Lower leg skin (tissue), 4 donors: ENCODE measurements around the gene PSMB8. TPM values are rescaled to one million over a fixed set of nuclear protein-coding genes. Genes with fewer than 3 reads are reported as not detected.

Experiments
- DNase-seq, 2 donors: peaks; one replicate each; pipeline ENCODE4 v3.0.0-alpha.2; 2019; ENCODE audit warnings: low spot score in 2 of 2
- H3K4me3 ChIP-seq: fragments of 200-600 bp; sonication (generic); 2 replicates; pipeline ENCODE4 v1.5.1; 2017; ENCODE audit warnings: mild to moderate bottlenecking, low read depth; ENCODE audit not compliant: poor library complexity, severe bottlenecking
- POLR2A ChIP-seq, 2 donors: fragments of 450-650 bp; IDR thresholded peaks; one replicate each; pipeline ENCODE4 v1.6.1; 2016 to 2017; ENCODE audit warnings: antibody characterized with exemption in 2 of 2, mild to moderate bottlenecking in 1 of 2, moderate library complexity in 1 of 2
- WGBS, 2 donors: methylation state at CpG; one replicate each; pipeline ENCODE4 v1.1.5; 2018; 5-methylcytosine and 5-hydroxymethylcytosine counted together
- intact Hi-C: fragments of 100-400 bp; cut with DNase I; formaldehyde crosslinking; loops from one replicate; pipeline ENCODE4 v1.15.0; 2023; ENCODE audit warnings: low total_unique reads
- total RNA-seq, 4 donors: library from RNA; depleted of rRNA; stranded (reverse); fragments of >200 nt; gene quantifications; one replicate each; pipeline ENCODE4 v1.1.0, GENCODE V29; 2016
- TF ChIP-seq, protein P1 (sequence below), 3 donors: fragments of 450-650 bp; IDR thresholded peaks; one replicate each; pipeline ENCODE4 v1.5.1; 2016; ENCODE audit warnings: antibody characterized with exemption in 3 of 3, mild to moderate bottlenecking in 3 of 3, moderate library complexity in 2 of 3

The PSMB8 gene
- total RNA-seq, 4 donors from 2014 or later: 38.9 to 63.9 (median 50.3) TPM

DNA sequence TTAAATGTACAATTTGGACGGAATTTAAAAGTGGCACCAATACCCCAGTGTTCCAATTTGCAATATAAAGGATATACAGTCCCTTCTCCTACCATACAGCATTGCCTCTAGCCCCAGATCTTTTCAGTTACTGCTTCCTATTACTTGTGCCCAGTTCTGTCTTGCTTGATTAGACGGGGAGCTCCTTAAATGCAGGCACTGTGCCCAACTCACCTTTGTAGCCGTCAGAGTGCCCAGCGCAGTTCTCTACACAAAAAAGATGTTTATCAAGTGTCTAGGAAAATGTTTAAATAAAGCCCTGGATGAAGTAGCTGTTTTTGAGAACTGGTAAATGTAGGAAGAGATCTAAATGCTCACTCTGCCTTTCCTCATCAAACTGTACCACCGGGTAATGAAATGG is 12.9 kb downstream of the PSMB8 start:
- no peak overlapping the region for H3K4me3 ChIP-seq
- intact Hi-C loops: no loop called here
- no peak for TF ChIP-seq POLR2A (IDR thresholded peaks at IDR 0.05)
- TF ChIP-seq, protein P1, sequence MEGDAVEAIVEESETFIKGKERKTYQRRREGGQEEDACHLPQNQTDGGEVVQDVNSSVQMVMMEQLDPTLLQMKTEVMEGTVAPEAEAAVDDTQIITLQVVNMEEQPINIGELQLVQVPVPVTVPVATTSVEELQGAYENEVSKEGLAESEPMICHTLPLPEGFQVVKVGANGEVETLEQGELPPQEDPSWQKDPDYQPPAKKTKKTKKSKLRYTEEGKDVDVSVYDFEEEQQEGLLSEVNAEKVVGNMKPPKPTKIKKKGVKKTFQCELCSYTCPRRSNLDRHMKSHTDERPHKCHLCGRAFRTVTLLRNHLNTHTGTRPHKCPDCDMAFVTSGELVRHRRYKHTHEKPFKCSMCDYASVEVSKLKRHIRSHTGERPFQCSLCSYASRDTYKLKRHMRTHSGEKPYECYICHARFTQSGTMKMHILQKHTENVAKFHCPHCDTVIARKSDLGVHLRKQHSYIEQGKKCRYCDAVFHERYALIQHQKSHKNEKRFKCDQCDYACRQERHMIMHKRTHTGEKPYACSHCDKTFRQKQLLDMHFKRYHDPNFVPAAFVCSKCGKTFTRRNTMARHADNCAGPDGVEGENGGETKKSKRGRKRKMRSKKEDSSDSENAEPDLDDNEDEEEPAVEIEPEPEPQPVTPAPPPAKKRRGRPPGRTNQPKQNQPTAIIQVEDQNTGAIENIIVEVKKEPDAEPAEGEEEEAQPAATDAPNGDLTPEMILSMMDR (IDR thresholded peaks at IDR 0.05): no peak
- no peak for DNase-seq
- 91 to 92% methylated on average over 5 of the region's 5 CpGs for WGBS, 2 donors

DNA sequence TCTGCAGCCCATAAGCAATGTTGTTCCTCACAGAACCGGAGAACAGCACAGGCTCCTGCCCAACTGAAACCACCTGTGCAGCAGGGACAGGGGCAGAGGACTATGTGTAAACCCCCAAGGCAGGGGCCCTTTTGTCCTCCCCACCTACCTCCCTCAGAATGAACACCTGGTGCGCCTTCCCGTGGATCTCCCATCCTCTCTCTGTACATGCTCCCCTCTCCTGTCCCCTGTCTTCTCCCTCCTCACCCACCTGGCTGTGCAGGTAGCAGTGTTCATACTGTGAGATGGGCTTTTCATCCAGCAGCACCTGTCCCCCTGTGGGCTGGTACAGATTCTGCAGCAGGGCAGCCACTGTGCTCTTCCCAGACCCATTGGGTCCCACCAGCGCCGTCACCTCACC is 13.8 kb downstream of the PSMB8 start:
- intact Hi-C loops: no loop called here
- WGBS, 2 donors: 92 to 98% methylated on average over 5 of the region's 5 CpGs
- no peak for TF ChIP-seq POLR2A (IDR thresholded peaks at IDR 0.05)
- TF ChIP-seq, protein P1 (IDR thresholded peaks at IDR 0.05): no peak
- no peak overlapping the region for H3K4me3 ChIP-seq
- DNase-seq: no peak

DNA sequence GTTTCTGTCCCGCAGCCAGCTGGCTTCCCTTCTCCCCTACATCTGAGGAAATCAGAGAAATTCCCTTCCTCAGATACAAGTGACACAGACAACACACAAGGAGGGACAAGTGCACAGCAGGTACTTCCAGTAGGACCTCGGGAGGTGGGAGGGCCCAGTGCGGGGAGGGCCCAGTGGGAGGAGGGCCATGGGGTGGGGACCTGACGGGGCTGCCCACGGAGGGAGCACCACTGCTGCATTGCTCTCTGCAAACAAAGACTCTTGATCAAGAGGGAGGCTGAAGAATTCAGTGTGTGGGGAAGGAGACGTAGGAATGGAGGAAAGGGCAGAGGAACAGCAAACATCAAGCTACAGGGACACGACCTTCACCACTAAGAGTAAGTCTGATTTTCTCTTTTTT is 14.4 kb downstream of the PSMB8 start:
- WGBS, 2 donors: 76 to 78% methylated on average over 7 of the region's 7 CpGs
- TF ChIP-seq POLR2A (IDR thresholded peaks at IDR 0.05): no peak
- TF ChIP-seq, protein P1 (IDR thresholded peaks at IDR 0.05): no peak
- no peak for DNase-seq
- intact Hi-C loops: no loop called here
- no peak overlapping the region for H3K4me3 ChIP-seq

DNA sequence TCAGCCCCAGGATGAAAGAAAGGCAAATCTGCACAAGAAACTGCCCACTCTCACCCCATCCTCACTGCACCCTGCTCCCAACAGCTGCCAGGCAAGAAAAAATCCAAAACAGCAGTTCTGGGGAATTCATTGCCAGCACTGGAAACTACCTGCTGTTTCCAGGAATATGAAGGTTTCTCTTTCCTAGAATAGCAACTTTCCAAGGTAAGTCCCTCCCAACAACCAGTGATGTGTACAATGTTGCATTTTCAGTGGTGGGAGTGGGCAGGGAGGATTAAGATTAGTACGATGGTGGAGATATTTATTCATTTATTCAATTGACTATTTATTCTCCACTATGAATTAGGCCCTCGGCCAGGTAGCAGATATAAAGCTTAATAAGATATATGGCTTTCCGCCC is 16.8 kb downstream of the PSMB8 start:
- no peak for TF ChIP-seq POLR2A (IDR thresholded peaks at IDR 0.05)
- TF ChIP-seq, protein P1 (IDR thresholded peaks at IDR 0.05): no peak
- DNase-seq: no peak
- WGBS, 2 donors: 65 to 68% methylated on average over 3 of the region's 3 CpGs
- intact Hi-C loops: no loop called here
- no peak overlapping the region for H3K4me3 ChIP-seq

DNA sequence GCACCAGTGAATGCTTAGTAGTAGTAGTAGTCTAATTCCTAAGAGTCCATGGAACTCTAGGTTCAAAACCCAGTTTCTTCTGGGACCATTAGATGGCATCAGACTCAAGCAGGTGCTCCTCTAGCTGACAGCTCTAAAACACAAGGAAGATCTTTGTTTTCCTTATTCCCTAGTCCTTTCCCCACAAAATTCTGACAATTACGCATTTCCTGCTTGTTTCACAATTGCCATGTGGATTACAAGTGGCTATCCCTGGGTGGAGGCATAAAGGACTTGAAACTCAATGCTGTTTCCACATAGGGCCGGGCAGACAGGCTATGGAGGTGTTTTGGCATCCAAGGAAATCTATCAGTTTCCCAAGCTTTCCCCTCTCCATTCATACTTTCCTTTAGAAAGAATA is 17.9 kb downstream of the PSMB8 start:
- DNase-seq: no peak
- intact Hi-C loops: no loop called here
- no peak overlapping the region for H3K4me3 ChIP-seq
- 53 to 60% methylated on average over 2 of the region's 2 CpGs for WGBS, 2 donors
- TF ChIP-seq, protein P1 (IDR thresholded peaks at IDR 0.05): no peak
- no peak for TF ChIP-seq POLR2A (IDR thresholded peaks at IDR 0.05)

DNA sequence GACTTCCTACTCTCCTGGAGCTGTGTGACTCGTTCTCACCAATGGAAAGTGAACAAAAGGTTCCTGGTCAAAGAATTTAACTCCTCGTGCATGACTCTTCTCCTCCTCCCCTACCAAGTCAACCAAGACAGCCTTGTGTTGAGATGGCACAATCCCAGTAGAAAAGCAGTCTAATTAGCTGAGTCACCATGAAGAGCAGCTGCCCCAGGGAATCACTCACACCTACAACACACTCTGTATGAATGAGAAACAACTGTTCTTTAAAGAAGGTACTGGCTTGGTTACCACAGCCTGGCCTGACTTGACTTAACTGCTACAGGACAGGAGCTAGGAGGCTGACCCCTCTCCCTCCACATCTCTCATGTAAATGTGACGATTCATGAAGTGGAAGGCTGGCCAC is 24.1 kb downstream of the PSMB8 start:
- TF ChIP-seq, protein P1 (IDR thresholded peaks at IDR 0.05): no peak
- no peak for TF ChIP-seq POLR2A (IDR thresholded peaks at IDR 0.05)
- intact Hi-C loops: no loop called here
- no peak for DNase-seq
- WGBS, 2 donors: 38 to 41% methylated on average over 3 of the region's 3 CpGs
- H3K4me3 ChIP-seq: no peak overlapping the region
